Measurements from ENCODE around the gene AFF3. TPM values are rescaled to one million over a fixed set of nuclear protein-coding genes. Genes with fewer than 3 reads are reported as not detected.

Gene AFF3
- total RNA-seq, 4 donors from 2014 or later: 9.0 to 20.2 (median 14.5) TPM

- H3K27me3 ChIP-seq: no peaks in the 10 kb centered on the region
- 61 to 65% methylated on average over 3 to 4 of the region's 4 CpGs for whole genome bisulfite sequencing, 2 donors (ENCODE audit: low coverage in 1 of 2)
- no peak overlapping the region for H3K4me3 ChIP-seq
- H3K9me3 ChIP-seq: no peaks in the 10 kb centered on the region
- in situ Hi-C loops (cut with MboI; ENCODE audit: low pct_ligation_motif_present in 1 of 4, low pct_unique_long_range_greater_than_20kb in 1 of 4, low sequenced_read_pairs in 3 of 4) (loop anchor here in 1 of 4 donors (25.0 kb wide), 1 partner anchor 427 kb away; no protein-coding TSS in a partner anchor), intact Hi-C loops (cut with DNase I; ENCODE audit: low total_unique reads) (no loop called here)
- DNase-seq: no peak
- no peaks in the 10 kb centered on the region for H3K36me3 ChIP-seq
- H3K4me1 ChIP-seq: no peaks in the 10 kb centered on the region
- TF ChIP-seq EP300 (IDR thresholded peaks at IDR 0.05; ENCODE audit: low read depth) (no peak), CTCF (IDR thresholded peaks at IDR 0.05) (no peak), POLR2A (IDR thresholded peaks at IDR 0.05) (no peak), POLR2AphosphoS5 (IDR thresholded peaks at IDR 0.05) (no peak)
- no peak overlapping the region for H3K27ac ChIP-seq
These were observed 332.2 kb downstream of the AFF3 start for GRCh38 chr2:99810225-99810624.

DNA sequence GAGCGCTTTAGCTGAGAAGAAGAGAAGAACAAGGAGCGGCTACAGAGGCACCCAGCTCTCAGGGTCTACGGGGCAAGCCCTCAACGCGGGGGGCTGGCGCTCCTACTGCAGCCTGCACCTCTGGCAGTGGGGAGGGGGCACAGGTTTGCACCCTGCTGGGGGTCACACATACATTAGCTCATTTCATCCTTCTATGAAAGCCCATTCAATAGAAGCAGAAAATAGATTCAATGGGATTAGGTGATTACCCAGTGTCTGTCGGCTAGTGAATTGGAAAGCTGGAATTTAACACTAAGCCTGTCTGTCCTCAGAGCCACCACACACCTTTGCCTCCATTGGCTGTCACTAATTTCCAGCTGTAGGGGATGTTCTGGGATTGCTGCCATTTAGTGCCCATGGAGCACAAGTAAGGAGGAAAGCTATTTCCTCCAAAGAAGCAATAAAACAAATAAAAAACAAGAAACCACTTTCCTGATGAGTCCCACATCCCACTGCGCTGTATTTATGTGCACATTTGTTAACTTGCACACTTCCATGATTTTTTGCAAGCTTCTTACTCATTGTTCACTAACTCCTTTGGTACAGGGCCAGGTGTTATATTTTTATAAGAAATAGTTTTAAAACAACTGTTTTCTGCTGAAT lies 333.0 kb downstream of the AFF3 start:
- no peak overlapping the region for H3K27ac ChIP-seq
- no peaks in the 10 kb centered on the region for H3K9me3 ChIP-seq
- no peak for TF ChIP-seq POLR2A (IDR thresholded peaks at IDR 0.05)
- no peak for TF ChIP-seq CTCF (IDR thresholded peaks at IDR 0.05)
- no peak overlapping the region for H3K4me3 ChIP-seq
- 92 to 93% methylated on average over 4 to 8 of the region's 8 CpGs for WGBS, 2 donors (ENCODE audit: low coverage in 1 of 2)
- no peaks in the 10 kb centered on the region for H3K27me3 ChIP-seq
- no peaks in the 10 kb centered on the region for H3K36me3 ChIP-seq
- DNase-seq: no peak
- in situ Hi-C loops (cut with MboI; ENCODE audit: low pct_ligation_motif_present in 1 of 4, low pct_unique_long_range_greater_than_20kb in 1 of 4, low sequenced_read_pairs in 3 of 4) (loop anchor here in 1 of 4 donors (25.0 kb wide), 1 partner anchor 428 kb away; no protein-coding TSS in a partner anchor), intact Hi-C loops (cut with DNase I; ENCODE audit: low total_unique reads) (no loop called here)
- no peaks in the 10 kb centered on the region for H3K4me1 ChIP-seq

- H3K4me3 ChIP-seq: no peak overlapping the region
- 82 to 85% methylated on average over 4 of the region's 4 CpGs for WGBS, 2 donors (ENCODE audit: low coverage in 1 of 2)
- no peak for DNase-seq
- intact Hi-C loops (cut with DNase I; ENCODE audit: low total_unique reads) (no loop called here), in situ Hi-C loops (cut with MboI; ENCODE audit: low pct_ligation_motif_present in 1 of 4, low pct_unique_long_range_greater_than_20kb in 1 of 4, low sequenced_read_pairs in 3 of 4) (loop anchor here in 1 of 4 donors (25.0 kb wide), 1 partner anchor 429 kb away; no protein-coding TSS in a partner anchor)
- H3K27me3 ChIP-seq: no peaks in the 10 kb centered on the region
- no peaks in the 10 kb centered on the region for H3K4me1 ChIP-seq
- TF ChIP-seq CTCF (IDR thresholded peaks at IDR 0.05): no peak
- TF ChIP-seq POLR2A (IDR thresholded peaks at IDR 0.05): no peak
- TF ChIP-seq EP300 (IDR thresholded peaks at IDR 0.05; ENCODE audit: low read depth): no peak
- TF ChIP-seq POLR2AphosphoS5 (IDR thresholded peaks at IDR 0.05): no peak
- no peaks in the 10 kb centered on the region for H3K9me3 ChIP-seq
- H3K27ac ChIP-seq: no peak overlapping the region
- H3K36me3 ChIP-seq: no peaks in the 10 kb centered on the region
These were observed 333.8 kb downstream of the AFF3 start for GRCh38 chr2:99808361-99809200.

- no peak for DNase-seq
- H3K27ac ChIP-seq: no peak overlapping the region
- no peaks in the 10 kb centered on the region for H3K9me3 ChIP-seq
- no peaks in the 10 kb centered on the region for H3K27me3 ChIP-seq
- no peaks in the 10 kb centered on the region for H3K4me1 ChIP-seq
- H3K4me3 ChIP-seq: no peak overlapping the region
- in situ Hi-C loops (cut with MboI; ENCODE audit: low pct_ligation_motif_present in 1 of 4, low pct_unique_long_range_greater_than_20kb in 1 of 4, low sequenced_read_pairs in 3 of 4): loop anchor here in 1 of 4 donors (25.0 kb wide), 1 partner anchor 431 kb away; no protein-coding TSS in a partner anchor
- intact Hi-C loops (cut with DNase I; ENCODE audit: low total_unique reads): no loop called here
- WGBS, 2 donors (ENCODE audit: low coverage in 1 of 2): 88 to 100% methylated on average over 2 to 4 of the region's 4 CpGs
- no peak for TF ChIP-seq POLR2AphosphoS5 (IDR thresholded peaks at IDR 0.05)
- no peak for TF ChIP-seq EP300 (IDR thresholded peaks at IDR 0.05; ENCODE audit: low read depth)
- no peak for TF ChIP-seq CTCF (IDR thresholded peaks at IDR 0.05)
- TF ChIP-seq POLR2A (IDR thresholded peaks at IDR 0.05): no peak
- H3K36me3 ChIP-seq: no peaks in the 10 kb centered on the region
These were observed 335.6 kb downstream of the AFF3 start for GRCh38 chr2:99806758-99807157.
